OCI-LY7 (cell line): Measurements from ENCODE around the gene ABCF3. TPM values are rescaled to one million over a fixed set of nuclear protein-coding genes. Genes with fewer than 3 reads are reported as not detected.
A peak's percentile ranks its signal among the peaks of the same experiment; 100 is the strongest.

ENCODE experiments used
- BruUV-seq: library from RNA; stranded (reverse); fragments of 400-500 nt; replicated peaks from 2 replicates; lab custom pipeline; 2021; lab: Mats Ljungman, UMichigan
- CTCF ChIA-PET: fragments of 300-600 bp; sonication (Branson Sonifier 250); formaldehyde crosslinking; loops from one replicate; lab custom pipeline; 2022; ENCODE audit warnings: antibody characterized with exemption; ENCODE audit not compliant: unreplicated experiment; lab: Charles Lee
- POLR2A ChIA-PET: fragments of 300-600 bp; sonication (Branson Sonifier 250); formaldehyde crosslinking; loops from one replicate; lab custom pipeline; 2022; ENCODE audit warnings: antibody characterized with exemption; lab: Charles Lee
- DNase-seq: peaks from one replicate; pipeline ENCODE4 v3.0.0-alpha.2; 2015; ENCODE audit warnings: low spot score
- H2AFZ ChIP-seq: fragments of 200-600 bp; sonication (generic), shearing (Covaris generic); 2 replicates; pipeline ENCODE4 v1.6.1; 2014; ENCODE audit warnings: mild to moderate bottlenecking, antibody characterized with exemption, low read length, moderate library complexity
- H3K27ac ChIP-seq: fragments of 200-600 bp; sonication (generic); 2 replicates; pipeline ENCODE4 v1.5.1; 2014; ENCODE audit warnings: mixed run types, low read depth, mild to moderate bottlenecking, moderate library complexity, low read length, inconsistent platforms; ENCODE audit not compliant: poor library complexity, severe bottlenecking
- H3K36me3 ChIP-seq: fragments of 200-600 bp; sonication (generic); 2 replicates; pipeline ENCODE4 v1.6.1; 2014; ENCODE audit warnings: mild to moderate bottlenecking, antibody characterized with exemption, low read length, moderate library complexity, mixed read lengths; ENCODE audit not compliant: insufficient read depth
- H3K4me1 ChIP-seq: fragments of 200-600 bp; sonication (generic); 2 replicates; pipeline ENCODE4 v1.5.1; 2014; ENCODE audit warnings: mild to moderate bottlenecking, low read length; ENCODE audit not compliant: insufficient read depth, poor library complexity, severe bottlenecking
- H3K4me2 ChIP-seq: fragments of 200-600 bp; sonication (generic); 2 replicates; pipeline ENCODE4 v1.6.1; 2014; ENCODE audit warnings: mild to moderate bottlenecking, low read length
- H3K4me3 ChIP-seq: fragments of 200-600 bp; sonication (generic); 2 replicates; pipeline ENCODE4 v1.5.1; 2014; ENCODE audit warnings: mild to moderate bottlenecking, low read depth, low read length; ENCODE audit not compliant: poor library complexity, severe bottlenecking
- H3K79me2 ChIP-seq: fragments of 200-600 bp; sonication (generic); 2 replicates; pipeline ENCODE4 v1.6.1; 2016; ENCODE audit warnings: low read depth, mild to moderate bottlenecking, low read length, moderate library complexity, mixed read lengths; ENCODE audit not compliant: insufficient read depth
- H3K9me2 ChIP-seq: fragments of 200-600 bp; sonication (generic); 2 replicates; pipeline ENCODE4 v1.6.1; 2016; ENCODE audit warnings: mild to moderate bottlenecking, low read length, mixed read lengths; ENCODE audit not compliant: insufficient read depth
- H3K9me3 ChIP-seq: fragments of 200-600 bp; sonication (generic); 2 replicates; pipeline ENCODE4 v1.6.1; 2014; ENCODE audit warnings: mild to moderate bottlenecking, mixed run types, low read length, mixed read lengths
- H4K20me1 ChIP-seq: fragments of 200-600 bp; sonication (generic); 2 replicates; pipeline ENCODE4 v1.6.1; 2014; ENCODE audit warnings: mild to moderate bottlenecking, antibody characterized with exemption, low read length, moderate library complexity, mixed read lengths; ENCODE audit not compliant: insufficient read depth
- CTCF ChIP-seq: fragments of 200-600 bp; sonication (generic); conservative IDR thresholded peaks from 2 replicates; pipeline ENCODE4 v1.5.1; 2014; ENCODE audit warnings: mild to moderate bottlenecking, antibody characterized with exemption, low read length, moderate library complexity, mixed read lengths
- EZH2phosphoT487 ChIP-seq: fragments of 200-600 bp; sonication (generic); IDR thresholded peaks from 2 replicates; pipeline ENCODE4 v1.6.1; 2018; ENCODE audit warnings: low read depth, borderline replicate concordance, mild to moderate bottlenecking, mixed run types, antibody characterized with exemption, low read length, moderate library complexity, mixed read lengths
- intact Hi-C: fragments of 100-400 bp; cut with micrococcal nuclease; formaldehyde crosslinking; loops from one replicate; pipeline ENCODE4 v1.10.0; 2022; ENCODE audit not compliant: unreplicated experiment
- total RNA-seq, 2 experiments: library from RNA; depleted of rRNA in 1 of 2; stranded (reverse); fragments of >200 nt in 1 of 2; shearing (Covaris generic) in 1 of 2; gene quantifications; 2 replicates each; pipeline ENCODE4 v1.2.3, GENCODE V29; 2014 to 2022

ABCF3 gene
- total RNA-seq, 2 experiments from 2014 or later, result 51.6 to 67.1 TPM

- no peaks in the 10 kb centered on the region for H3K9me2 ChIP-seq
- TF ChIP-seq EZH2phosphoT487, result no peak
- TF ChIP-seq CTCF, result no peak
- H4K20me1 ChIP-seq, result no peaks in the 10 kb centered on the region
- H2AFZ ChIP-seq, result no peak overlapping the region
- H3K4me3 ChIP-seq, result peak overlapping the region; percentile 9
- H3K36me3 ChIP-seq, result no peaks in the 10 kb centered on the region
- no peaks in the 10 kb centered on the region for H3K79me2 ChIP-seq
- CTCF ChIA-PET, result no interaction called here
- BruUV-seq, result no TSS peak
- POLR2A ChIA-PET, result interaction anchor here (0.5 kb wide), 1 partner anchor 22 kb away, joined by 3 read pairs; no protein-coding TSS in a partner anchor
- peak overlapping the region; percentile 50; the same call in 1 of the 2 replicates for H3K4me2 ChIP-seq
- H3K27ac ChIP-seq, result no peak overlapping the region
- H3K4me1 ChIP-seq, result peaks cover 7% of the 10 kb centered on the region
- intact Hi-C loops, result no loop called here
- H3K9me3 ChIP-seq, result no peaks in the 10 kb centered on the region
- DNase-seq, result no peak
These were observed 44.1 kb downstream of the ABCF3 start for GRCh38 chr3:184230081-184230602.

- peaks cover 7% of the 10 kb centered on the region for H3K4me1 ChIP-seq
- no peaks in the 10 kb centered on the region for H3K9me2 ChIP-seq
- CTCF ChIA-PET, result no interaction called here
These were observed 44.9 kb downstream of the ABCF3 start for GRCh38 chr3:184230603-184231528.

More at GRCh38 chr3:184230603-184231528, 44.9 kb downstream of the ABCF3 start:
- no peak for DNase-seq
- intact Hi-C loops, result no loop called here
- Histone ChIP-seq H3K36me3 (no peaks in the 10 kb centered on the region), H2AFZ (no peak overlapping the region), H3K27ac (no peak overlapping the region), H4K20me1 (no peaks in the 10 kb centered on the region), H3K9me3 (no peaks in the 10 kb centered on the region), H3K4me3 (no peak overlapping the region), H3K4me2 (no peak overlapping the region), H3K79me2 (no peaks in the 10 kb centered on the region)
- POLR2A ChIA-PET, result no interaction called here
- TF ChIP-seq EZH2phosphoT487 (no peak), CTCF (no peak)
- BruUV-seq, result no TSS peak
